Suprapubic skin (tissue), 4 donors: ENCODE data around the gene FCGR3A. TPM values are rescaled to one million over a fixed set of nuclear protein-coding genes. Genes with fewer than 3 reads are reported as not detected.
"Not testable (repeated sequence)": the region's sequence is repeated elsewhere in the genome, so short reads cannot be mapped to it uniquely, and the experiment has no call there.

Experiments used
- DNase-seq, 2 donors: peaks; one replicate each; pipeline ENCODE4 v3.0.0-alpha.2; 2019; ENCODE audit warnings: low spot score in 2 of 2
- H3K27ac ChIP-seq: fragments of 200-600 bp; sonication (generic); one replicate; pipeline ENCODE4 v1.5.1; 2019
- H3K27me3 ChIP-seq: fragments of 200-600 bp; sonication (generic); one replicate; pipeline ENCODE4 v1.5.1; 2019
- H3K36me3 ChIP-seq: fragments of 200-600 bp; sonication (generic); one replicate; pipeline ENCODE4 v1.5.1; 2019
- H3K4me1 ChIP-seq: fragments of 200-600 bp; sonication (generic); one replicate; pipeline ENCODE4 v1.5.1; 2019
- H3K4me3 ChIP-seq: fragments of 200-600 bp; sonication (generic); one replicate; pipeline ENCODE4 v1.5.1; 2019; ENCODE audit warnings: mild to moderate bottlenecking
- H3K9me3 ChIP-seq: fragments of 200-600 bp; sonication (generic); one replicate; pipeline ENCODE4 v1.5.1; 2019
- CTCF ChIP-seq, 2 donors: fragments of 200-600 bp in 1 of 2; fragments of 450-650 bp in 1 of 2; sonication (generic) in 1 of 2; IDR thresholded peaks; one replicate each; pipeline ENCODE4 v1.5.1; 2016 to 2019; ENCODE audit warnings: antibody characterized with exemption in 2 of 2, mild to moderate bottlenecking in 1 of 2, moderate library complexity in 1 of 2
- EP300 ChIP-seq: sonication (generic); formaldehyde crosslinking; IDR thresholded peaks from one replicate; pipeline ENCODE4 v1.6.1; 2017; ENCODE audit warnings: antibody characterized with exemption
- POLR2AphosphoS5 ChIP-seq, 3 donors: sonication (generic); formaldehyde crosslinking; IDR thresholded peaks; one replicate each; pipeline ENCODE4 v1.6.1; 2017; ENCODE audit warnings: antibody characterized with exemption in 3 of 3
- WGBS: methylation state at CpG from one replicate; pipeline ENCODE4 v1.1.5; 2018; 5-methylcytosine and 5-hydroxymethylcytosine counted together
- total RNA-seq, 4 donors: library from RNA; depleted of rRNA; stranded (reverse); fragments of >200 nt; gene quantifications; one replicate each; pipeline ENCODE4 v1.1.0, GENCODE V29; 2016

Gene FCGR3A
- total RNA-seq = 1 to 10 TPM in 3 of 4 donors, under 1 TPM in 1; 0.98 to 5.3 (median 1.4) TPM

DNA sequence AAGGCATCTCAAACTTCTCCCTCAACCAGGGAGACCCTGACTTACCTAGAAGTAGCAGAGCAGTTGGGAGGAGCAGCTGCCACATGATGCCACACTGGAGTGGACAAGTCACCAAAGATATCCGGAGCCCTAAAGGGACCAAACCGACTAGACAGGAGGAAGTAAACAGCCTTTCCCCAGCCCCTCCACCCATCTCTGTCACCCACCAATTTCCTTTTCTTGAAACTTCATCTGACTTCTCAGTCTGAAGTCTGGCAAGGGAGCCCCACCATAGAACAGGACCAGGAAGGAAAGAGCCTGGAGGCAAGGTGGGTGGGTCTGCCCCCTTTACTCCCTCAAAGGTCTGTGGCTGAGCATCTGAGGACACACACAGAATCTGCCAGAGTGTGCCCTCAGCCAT lies at the start of gene FCGR3A:
FCGR3A (minus strand) TSS at position 167 of the 400 bp plus-strand sequence; CDS start at position 85, 82 bp downstream.
- no peak for TF ChIP-seq POLR2AphosphoS5 (IDR thresholded peaks at IDR 0.05)
- TF ChIP-seq EP300 = no peak
- no peak for TF ChIP-seq CTCF (IDR thresholded peaks at IDR 0.05)
- no peak within 1 kb of the TSS for H3K27ac ChIP-seq
- H3K4me1 ChIP-seq = no peaks in the 10 kb centered on the region
- H3K9me3 ChIP-seq = no peaks in the 10 kb centered on the region
- H3K36me3 ChIP-seq = no peaks in the 10 kb centered on the region
- no peak within 1 kb of the TSS for H3K4me3 ChIP-seq
- no peaks in the 10 kb centered on the region for H3K27me3 ChIP-seq
- DNase-seq = no peak
- 69% methylated on average over 2 of the region's 2 CpGs for WGBS

DNA sequence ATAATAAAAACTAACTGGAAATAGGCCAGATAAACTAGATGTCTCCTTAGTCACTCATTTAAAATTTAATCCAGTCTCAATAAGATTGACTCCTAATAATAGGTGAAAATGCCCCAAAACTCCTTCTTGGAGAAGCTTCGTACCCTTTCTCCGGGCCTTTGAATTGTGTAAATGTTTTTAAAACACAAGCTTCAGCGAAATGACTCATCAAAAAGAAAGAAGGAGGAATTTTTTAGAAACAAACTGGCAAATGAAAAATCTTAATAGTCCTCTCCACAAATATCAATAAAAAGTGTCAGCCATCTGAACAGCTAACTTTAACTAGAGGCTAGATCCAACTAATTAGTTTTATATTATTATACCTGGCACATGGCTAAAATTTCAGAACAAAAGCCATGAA lies 47.5 kb upstream of the FCGR3A start:
- H3K27me3 ChIP-seq, H3K27ac ChIP-seq, H3K9me3 ChIP-seq, H3K36me3 ChIP-seq, H3K4me3 ChIP-seq, DNase-seq, H3K4me1 ChIP-seq: not testable (repeated sequence)
- 88% methylated on average over 3 of the region's 3 CpGs for WGBS

GRCh38 chr1:161595583-161595982 lies 46.0 kb upstream of the FCGR3A start:
- H3K27me3 ChIP-seq, H3K9me3 ChIP-seq, H3K36me3 ChIP-seq, DNase-seq, H3K4me1 ChIP-seq, H3K27ac ChIP-seq, H3K4me3 ChIP-seq: not testable (repeated sequence)
- 72% methylated on average over 2 of the region's 2 CpGs for WGBS

GRCh38 chr1:161595173-161595572 lies 45.6 kb upstream of the FCGR3A start:
- H3K4me1 ChIP-seq, H3K27ac ChIP-seq, H3K4me3 ChIP-seq, DNase-seq, H3K36me3 ChIP-seq, H3K9me3 ChIP-seq, H3K27me3 ChIP-seq: not testable (repeated sequence)
- 86% methylated on average over 1 of the region's 2 CpGs for WGBS

DNA sequence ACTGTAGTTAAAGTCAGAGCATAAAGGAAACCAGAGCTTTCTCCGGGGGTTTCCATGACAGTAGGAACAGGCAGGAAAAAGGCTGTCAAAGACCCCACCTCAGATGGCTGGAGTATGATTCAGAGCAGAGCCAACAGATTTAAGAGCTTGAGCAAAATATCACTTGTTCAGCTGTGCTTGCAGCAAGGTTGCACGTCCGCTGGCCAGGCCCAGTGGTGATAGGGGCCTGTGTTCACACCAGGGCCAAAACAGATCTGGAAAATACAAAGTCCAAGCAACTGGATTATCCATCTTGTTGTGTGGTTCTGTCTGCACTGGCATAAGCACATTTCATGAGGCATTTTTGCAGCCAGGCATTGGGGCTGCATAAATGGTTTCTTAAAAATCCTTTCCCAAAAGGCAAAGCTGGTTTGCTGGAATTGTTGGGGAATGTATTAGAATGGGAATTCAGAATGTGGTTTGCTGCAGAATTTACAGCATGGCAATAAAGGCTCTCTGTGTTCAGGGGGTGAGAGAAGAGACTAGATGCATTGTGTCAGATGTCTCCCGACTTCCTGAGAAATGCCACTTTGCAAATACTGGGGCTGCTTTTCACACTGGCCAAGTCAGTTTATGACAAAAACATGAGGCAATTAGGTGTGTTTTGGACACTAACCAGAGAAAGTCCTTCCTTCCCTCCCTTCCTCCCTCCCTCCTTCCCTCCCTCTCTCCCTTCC lies 44.8 kb upstream of the FCGR3A start:
- H3K4me1 ChIP-seq, H3K27me3 ChIP-seq, DNase-seq, H3K9me3 ChIP-seq, H3K36me3 ChIP-seq, H3K4me3 ChIP-seq, H3K27ac ChIP-seq: not testable (repeated sequence)
- WGBS = 70% methylated on average over 4 of the region's 4 CpGs

- 94% methylated on average over 11 of the region's 11 CpGs for WGBS
- not testable (repeated sequence) for H3K4me1 ChIP-seq, H3K9me3 ChIP-seq, DNase-seq, H3K27ac ChIP-seq, H3K36me3 ChIP-seq, H3K27me3 ChIP-seq, H3K4me3 ChIP-seq
These were observed 43.6 kb upstream of the FCGR3A start for GRCh38 chr1:161593092-161593755.

DNA sequence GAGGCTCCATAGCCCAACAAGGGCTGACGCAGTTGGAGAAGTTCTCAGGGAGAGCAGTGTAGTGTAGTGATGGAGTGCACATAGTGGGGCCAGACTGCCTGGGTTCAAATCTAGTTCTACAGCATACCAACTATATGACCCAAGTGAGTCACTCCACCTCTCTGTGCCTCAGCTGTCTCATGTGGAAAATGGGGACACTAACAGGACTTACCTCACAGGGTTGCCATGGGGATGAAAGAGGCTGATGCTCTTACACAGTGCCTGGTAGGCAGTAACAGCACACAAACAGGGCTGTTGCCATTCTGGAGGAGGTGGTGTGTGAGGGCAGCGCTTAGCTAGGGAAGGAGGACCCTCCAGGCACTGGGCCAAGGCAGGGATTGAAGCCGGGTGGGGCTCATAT lies 43.0 kb upstream of the FCGR3A start:
- not testable (repeated sequence) for H3K9me3 ChIP-seq, H3K4me1 ChIP-seq, H3K27me3 ChIP-seq, H3K36me3 ChIP-seq, H3K27ac ChIP-seq, DNase-seq, H3K4me3 ChIP-seq
- WGBS = 68% methylated on average over 2 of the region's 3 CpGs

GRCh38 chr1:161589920-161590319 lies 40.3 kb upstream of the FCGR3A start:
- DNase-seq, H3K9me3 ChIP-seq, H3K4me1 ChIP-seq, H3K27me3 ChIP-seq, H3K36me3 ChIP-seq, H3K27ac ChIP-seq, H3K4me3 ChIP-seq: not testable (repeated sequence)
- 76% methylated on average over 1 of the region's 6 CpGs for WGBS

DNA sequence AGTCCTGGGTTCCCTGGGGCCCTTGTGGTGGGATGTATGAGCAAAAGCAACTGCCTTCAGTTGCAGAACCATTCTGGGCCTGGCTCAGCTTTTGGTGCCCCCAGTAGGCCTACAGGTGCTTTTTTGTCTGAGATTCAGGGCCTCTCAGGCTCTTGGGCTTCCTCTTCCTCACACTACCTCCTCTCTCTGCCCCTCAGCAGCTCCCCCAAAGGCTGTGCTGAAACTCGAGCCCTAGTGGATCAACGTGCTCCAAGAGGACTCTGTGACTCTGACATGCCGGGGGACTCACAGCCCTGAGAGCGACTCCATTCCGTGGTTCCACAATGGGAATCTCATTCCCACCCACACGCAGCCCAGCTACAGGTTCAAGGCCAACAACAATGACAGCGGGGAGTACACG lies 39.7 kb upstream of the FCGR3A start:
- H3K36me3 ChIP-seq, H3K27ac ChIP-seq, H3K9me3 ChIP-seq, H3K4me3 ChIP-seq, DNase-seq, H3K27me3 ChIP-seq, H3K4me1 ChIP-seq: not testable (repeated sequence)
- WGBS = 91% methylated on average over 5 of the region's 8 CpGs

- H3K9me3 ChIP-seq, H3K4me3 ChIP-seq, H3K4me1 ChIP-seq, H3K27me3 ChIP-seq, DNase-seq, H3K27ac ChIP-seq, H3K36me3 ChIP-seq: not testable (repeated sequence)
- WGBS = no CpG with 5 or more reads among the region's 6 CpGs
These were observed 39.0 kb upstream of the FCGR3A start for GRCh38 chr1:161588596-161588995.

DNA sequence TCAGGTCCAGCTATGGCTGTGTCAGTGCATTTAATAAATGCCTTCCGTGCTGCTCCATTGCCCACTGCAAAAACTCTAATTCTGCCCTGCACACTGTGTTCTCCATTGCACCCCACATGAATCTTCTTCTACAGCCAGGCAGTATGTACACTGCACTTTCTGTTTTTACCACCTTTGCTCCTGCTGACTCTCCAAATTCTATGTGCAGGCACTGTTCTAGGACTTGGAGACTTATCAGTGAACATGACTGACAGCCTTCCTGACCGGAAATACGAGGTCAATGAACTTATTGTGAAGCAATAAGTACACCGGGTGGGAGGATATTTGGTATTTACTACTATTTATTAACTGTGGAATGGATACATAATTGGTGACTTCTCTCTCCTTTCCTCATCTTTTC lies 33.3 kb upstream of the FCGR3A start:
- not testable (repeated sequence) for H3K9me3 ChIP-seq, DNase-seq, H3K36me3 ChIP-seq, H3K4me3 ChIP-seq, H3K27ac ChIP-seq, H3K27me3 ChIP-seq, H3K4me1 ChIP-seq
- no CpG with 5 or more reads among the region's 4 CpGs for WGBS

GRCh38 chr1:161580879-161581537 lies 31.4 kb upstream of the FCGR3A start:
- not testable (repeated sequence) for H3K27me3 ChIP-seq, H3K4me1 ChIP-seq, DNase-seq, H3K27ac ChIP-seq, H3K9me3 ChIP-seq, H3K4me3 ChIP-seq, H3K36me3 ChIP-seq
- no CpG with 5 or more reads among the region's 4 CpGs for WGBS
